HEK293 (cell line): ENCODE data around the gene TRAF2.

Experiments
- CTCF ChIP-seq: fragments of 450-650 bp; formaldehyde crosslinking; IDR thresholded peaks from 2 replicates; pipeline ENCODE4 v1.5.1; 2016; ENCODE audit warnings: missing biosample characterization, missing genetic modification characterization
- FEZF1 ChIP-seq: fragments of 450-650 bp; formaldehyde crosslinking; IDR thresholded peaks from 2 replicates; pipeline ENCODE4 v1.5.1; 2016; ENCODE audit warnings: missing biosample characterization, missing genetic modification characterization
- GLIS2 ChIP-seq: fragments of 450-650 bp; formaldehyde crosslinking; IDR thresholded peaks from 2 replicates; pipeline ENCODE4 v1.5.1; 2016; ENCODE audit warnings: missing biosample characterization, missing genetic modification characterization
- HIC1 ChIP-seq: fragments of 450-650 bp; formaldehyde crosslinking; IDR thresholded peaks from 2 replicates; pipeline ENCODE4 v1.5.1; 2016; ENCODE audit warnings: missing biosample characterization, missing genetic modification characterization
- KLF1 ChIP-seq: fragments of 450-650 bp; formaldehyde crosslinking; IDR thresholded peaks from 2 replicates; pipeline ENCODE4 v1.5.1; 2016; ENCODE audit warnings: missing biosample characterization, missing genetic modification characterization
- MYNN ChIP-seq: fragments of 450-650 bp; formaldehyde crosslinking; IDR thresholded peaks from 2 replicates; pipeline ENCODE4 v1.5.1; 2016; ENCODE audit warnings: missing biosample characterization, missing genetic modification characterization, borderline replicate concordance
- OSR2 ChIP-seq: fragments of 450-650 bp; formaldehyde crosslinking; IDR thresholded peaks from 2 replicates; pipeline ENCODE4 v1.5.1; 2016; ENCODE audit warnings: missing biosample characterization, missing genetic modification characterization
- OVOL3 ChIP-seq: fragments of 450-650 bp; formaldehyde crosslinking; IDR thresholded peaks from 2 replicates; pipeline ENCODE4 v1.5.1; 2016; ENCODE audit warnings: missing biosample characterization, missing genetic modification characterization
- ZBTB17 ChIP-seq: fragments of 450-650 bp; formaldehyde crosslinking; IDR thresholded peaks from 2 replicates; pipeline ENCODE4 v1.5.1; 2016; ENCODE audit warnings: missing biosample characterization, missing genetic modification characterization
- ZNF10 ChIP-seq: fragments of 450-650 bp; formaldehyde crosslinking; IDR thresholded peaks from 2 replicates; pipeline ENCODE4 v1.5.1; 2017; ENCODE audit warnings: missing biosample characterization, missing genetic modification characterization
- ZNF335 ChIP-seq: fragments of 450-650 bp; formaldehyde crosslinking; conservative IDR thresholded peaks from 2 replicates; pipeline ENCODE4 v1.5.1; 2016; ENCODE audit warnings: missing biosample characterization, missing genetic modification characterization
- ZNF341 ChIP-seq: fragments of 450-650 bp; formaldehyde crosslinking; IDR thresholded peaks from 2 replicates; pipeline ENCODE4; 2016; ENCODE audit warnings: low read depth, missing biosample characterization, missing genetic modification characterization
- ZNF449 ChIP-seq: fragments of 450-650 bp; formaldehyde crosslinking; IDR thresholded peaks from 2 replicates; pipeline ENCODE4 v1.5.1; 2017; ENCODE audit warnings: missing biosample characterization, mild to moderate bottlenecking, missing genetic modification characterization, moderate library complexity
- ZNF561 ChIP-seq: fragments of 450-650 bp; IDR thresholded peaks from 2 replicates; pipeline ENCODE4 v1.5.1; 2018; ENCODE audit warnings: missing biosample characterization, missing genetic modification characterization, borderline replicate concordance
- ZNF600 ChIP-seq: fragments of 450-650 bp; formaldehyde crosslinking; IDR thresholded peaks from 2 replicates; pipeline ENCODE4 v1.5.1; 2016; ENCODE audit warnings: missing biosample characterization, missing genetic modification characterization
- ZNF692 ChIP-seq: fragments of 450-650 bp; formaldehyde crosslinking; IDR thresholded peaks from 2 replicates; pipeline ENCODE4 v1.5.1; 2016; ENCODE audit warnings: missing biosample characterization, missing genetic modification characterization
- ZNF837 ChIP-seq: fragments of 450-650 bp; formaldehyde crosslinking; IDR thresholded peaks from 2 replicates; pipeline ENCODE4 v1.5.1; 2016; ENCODE audit warnings: missing biosample characterization, missing genetic modification characterization
- ZNF843 ChIP-seq: fragments of 450-650 bp; formaldehyde crosslinking; IDR thresholded peaks from 2 replicates; pipeline ENCODE4 v1.5.1; 2016; ENCODE audit warnings: missing biosample characterization, missing genetic modification characterization
- ZXDB ChIP-seq: fragments of 450-650 bp; formaldehyde crosslinking; IDR thresholded peaks from 2 replicates; pipeline ENCODE4 v1.5.1; 2016; ENCODE audit warnings: missing biosample characterization, missing genetic modification characterization
- TF ChIP-seq, protein P1 (sequence below): fragments of 450-650 bp; formaldehyde crosslinking; IDR thresholded peaks from 2 replicates; pipeline ENCODE4 v1.5.1; 2016; ENCODE audit warnings: missing biosample characterization, missing genetic modification characterization
- TF ChIP-seq, protein P2 (sequence below): fragments of 450-650 bp; formaldehyde crosslinking; IDR thresholded peaks from 2 replicates; pipeline ENCODE4 v1.5.1; 2016; ENCODE audit warnings: missing biosample characterization, missing genetic modification characterization
- TF ChIP-seq, protein P3 (sequence below): fragments of 450-650 bp; formaldehyde crosslinking; IDR thresholded peaks from 2 replicates; pipeline ENCODE4 v1.5.1; 2016; ENCODE audit warnings: missing biosample characterization, missing genetic modification characterization
- TF ChIP-seq, protein P4 (sequence below): sonication (generic); formaldehyde crosslinking; IDR thresholded peaks from 2 replicates; pipeline ENCODE4 v1.8.1; 2022; ENCODE audit warnings: mild to moderate bottlenecking, moderate library complexity, missing genetic modification reagents

The TRAF2 gene

DNA sequence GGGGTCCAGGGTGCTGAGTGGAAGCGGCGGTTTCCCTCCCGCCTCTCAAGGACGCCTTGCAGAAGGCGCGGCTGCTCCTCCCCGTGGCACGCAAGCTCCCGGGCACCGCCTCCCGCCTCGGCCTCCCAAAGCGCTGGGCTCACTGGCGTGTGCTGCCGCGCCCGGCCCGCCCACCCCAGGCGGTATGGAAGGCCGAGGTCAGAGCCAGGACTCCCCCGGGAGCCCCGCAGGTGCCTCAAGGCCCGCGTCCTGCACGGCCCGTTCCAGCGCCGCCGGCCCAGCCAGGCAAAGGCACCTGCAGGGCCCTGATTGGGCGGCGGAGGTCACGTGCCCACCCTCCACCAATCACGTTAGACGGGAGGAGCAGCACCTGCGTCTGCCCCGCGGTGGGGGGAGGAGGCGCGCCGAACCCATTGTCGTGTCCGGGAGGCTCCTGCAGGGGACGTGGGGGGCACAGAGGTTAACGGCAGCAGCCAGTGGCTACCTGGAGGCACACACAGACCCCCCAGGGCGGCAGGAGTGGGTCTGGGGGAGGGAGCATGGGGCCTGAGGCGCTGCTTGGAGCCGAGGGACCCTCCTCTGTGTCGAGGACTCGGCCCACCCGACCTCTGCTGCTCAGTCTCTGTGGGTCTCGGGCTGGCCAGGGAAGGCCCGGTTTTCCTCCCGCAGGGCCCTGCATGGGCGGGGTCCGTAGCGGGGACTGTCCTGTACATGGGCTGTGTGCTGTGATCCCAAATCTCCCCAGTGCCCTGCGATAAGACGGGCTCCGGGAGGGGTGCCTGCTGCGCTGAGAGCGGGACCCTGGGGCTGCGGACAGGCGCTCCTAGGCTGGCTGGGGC lies 63.7 kb downstream of the TRAF2 start (continued):
- TF ChIP-seq ZNF449 (tag by site-specific recombination), result no peak
- TF ChIP-seq, protein P1, sequence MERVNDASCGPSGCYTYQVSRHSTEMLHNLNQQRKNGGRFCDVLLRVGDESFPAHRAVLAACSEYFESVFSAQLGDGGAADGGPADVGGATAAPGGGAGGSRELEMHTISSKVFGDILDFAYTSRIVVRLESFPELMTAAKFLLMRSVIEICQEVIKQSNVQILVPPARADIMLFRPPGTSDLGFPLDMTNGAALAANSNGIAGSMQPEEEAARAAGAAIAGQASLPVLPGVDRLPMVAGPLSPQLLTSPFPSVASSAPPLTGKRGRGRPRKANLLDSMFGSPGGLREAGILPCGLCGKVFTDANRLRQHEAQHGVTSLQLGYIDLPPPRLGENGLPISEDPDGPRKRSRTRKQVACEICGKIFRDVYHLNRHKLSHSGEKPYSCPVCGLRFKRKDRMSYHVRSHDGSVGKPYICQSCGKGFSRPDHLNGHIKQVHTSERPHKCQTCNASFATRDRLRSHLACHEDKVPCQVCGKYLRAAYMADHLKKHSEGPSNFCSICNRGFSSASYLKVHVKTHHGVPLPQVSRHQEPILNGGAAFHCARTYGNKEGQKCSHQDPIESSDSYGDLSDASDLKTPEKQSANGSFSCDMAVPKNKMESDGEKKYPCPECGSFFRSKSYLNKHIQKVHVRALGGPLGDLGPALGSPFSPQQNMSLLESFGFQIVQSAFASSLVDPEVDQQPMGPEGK (tag by site-specific recombination), result peak; percentile 92
- peak; percentile 97 for TF ChIP-seq GLIS2 (tag by site-specific recombination)
- peak; percentile 99 for TF ChIP-seq ZNF341
- peak; percentile 98 for TF ChIP-seq ZNF600
- TF ChIP-seq ZXDB (tag by site-specific recombination), result peak; percentile 61; the same call in 1 of the 2 replicates
- TF ChIP-seq ZNF837 (tag by site-specific recombination), result no peak
- peak; percentile 76; the same call in 1 of the 2 replicates for TF ChIP-seq ZNF561 (tag by site-specific recombination)
- peak; percentile 78 for TF ChIP-seq OSR2
- peak; percentile 66; the same call in 1 of the 2 replicates for TF ChIP-seq ZBTB17 (tag by site-specific recombination)
- peak; percentile 67 for TF ChIP-seq ZNF692
- peak; percentile 24; the same call in 1 of the 2 replicates for TF ChIP-seq ZNF843 (tag by site-specific recombination)
- TF ChIP-seq, protein P2, sequence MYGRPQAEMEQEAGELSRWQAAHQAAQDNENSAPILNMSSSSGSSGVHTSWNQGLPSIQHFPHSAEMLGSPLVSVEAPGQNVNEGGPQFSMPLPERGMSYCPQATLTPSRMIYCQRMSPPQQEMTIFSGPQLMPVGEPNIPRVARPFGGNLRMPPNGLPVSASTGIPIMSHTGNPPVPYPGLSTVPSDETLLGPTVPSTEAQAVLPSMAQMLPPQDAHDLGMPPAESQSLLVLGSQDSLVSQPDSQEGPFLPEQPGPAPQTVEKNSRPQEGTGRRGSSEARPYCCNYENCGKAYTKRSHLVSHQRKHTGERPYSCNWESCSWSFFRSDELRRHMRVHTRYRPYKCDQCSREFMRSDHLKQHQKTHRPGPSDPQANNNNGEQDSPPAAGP (tag by site-specific recombination), result peak; percentile 25
- peak; percentile 29 for TF ChIP-seq ZNF10
- TF ChIP-seq, protein P3, sequence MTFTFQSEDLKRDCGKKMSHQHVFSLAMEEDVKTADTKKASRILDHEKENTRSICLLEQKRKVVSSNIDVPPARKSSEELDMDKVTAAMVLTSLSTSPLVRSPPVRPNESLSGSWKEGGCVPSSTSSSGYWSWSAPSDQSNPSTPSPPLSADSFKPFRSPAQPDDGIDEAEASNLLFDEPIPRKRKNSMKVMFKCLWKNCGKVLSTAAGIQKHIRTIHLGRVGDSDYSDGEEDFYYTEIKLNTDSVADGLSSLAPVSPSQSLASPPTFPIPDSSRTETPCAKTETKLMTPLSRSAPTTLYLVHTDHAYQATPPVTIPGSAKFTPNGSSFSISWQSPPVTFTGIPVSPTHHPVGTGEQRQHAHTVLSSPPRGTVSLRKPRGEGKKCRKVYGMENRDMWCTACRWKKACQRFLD (tag by site-specific recombination), result no peak
- TF ChIP-seq FEZF1 (tag by site-specific recombination), result 0 out of 2 replicates have a peak, but pooled peaks have one; percentile 12
- peak; percentile 98 for TF ChIP-seq KLF1
- TF ChIP-seq HIC1, result peak; percentile 68; the same call in 1 of the 2 replicates
- TF ChIP-seq OVOL3 (tag by site-specific recombination), result 0 out of 2 replicates have a peak, but pooled peaks have one; percentile 43
- TF ChIP-seq, protein P4, sequence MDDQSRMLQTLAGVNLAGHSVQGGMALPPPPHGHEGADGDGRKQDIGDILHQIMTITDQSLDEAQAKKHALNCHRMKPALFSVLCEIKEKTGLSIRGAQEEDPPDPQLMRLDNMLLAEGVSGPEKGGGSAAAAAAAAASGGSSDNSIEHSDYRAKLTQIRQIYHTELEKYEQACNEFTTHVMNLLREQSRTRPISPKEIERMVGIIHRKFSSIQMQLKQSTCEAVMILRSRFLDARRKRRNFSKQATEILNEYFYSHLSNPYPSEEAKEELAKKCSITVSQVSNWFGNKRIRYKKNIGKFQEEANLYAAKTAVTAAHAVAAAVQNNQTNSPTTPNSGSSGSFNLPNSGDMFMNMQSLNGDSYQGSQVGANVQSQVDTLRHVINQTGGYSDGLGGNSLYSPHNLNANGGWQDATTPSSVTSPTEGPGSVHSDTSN (CRISPR knock-in tag), result peak; percentile 13; the same call in 1 of the 2 replicates
- TF ChIP-seq ZNF335 (tag by site-specific recombination), result peak; percentile 58; the same call in 1 of the 2 replicates
- TF ChIP-seq MYNN (tag by site-specific recombination), result no peak
- TF ChIP-seq CTCF, result peak; percentile 86
